Hepatocyte (in vitro differentiated cells): ENCODE results near the gene PPA1.

Experiments
- EZH2 ChIP-seq: fragments of 200-600 bp; sonication (generic); IDR thresholded peaks from 2 replicates; pipeline ENCODE4 v1.6.1; 2016; ENCODE audit warnings: antibody characterized with exemption, mild to moderate bottlenecking, borderline replicate concordance
- TF ChIP-seq, protein P1 (sequence below): fragments of 200-600 bp; sonication (generic); IDR thresholded peaks from 2 replicates; pipeline ENCODE4 v1.5.1; 2016; ENCODE audit warnings: antibody characterized with exemption, mild to moderate bottlenecking; ENCODE audit not compliant: poor library complexity

- TF ChIP-seq, protein P1, sequence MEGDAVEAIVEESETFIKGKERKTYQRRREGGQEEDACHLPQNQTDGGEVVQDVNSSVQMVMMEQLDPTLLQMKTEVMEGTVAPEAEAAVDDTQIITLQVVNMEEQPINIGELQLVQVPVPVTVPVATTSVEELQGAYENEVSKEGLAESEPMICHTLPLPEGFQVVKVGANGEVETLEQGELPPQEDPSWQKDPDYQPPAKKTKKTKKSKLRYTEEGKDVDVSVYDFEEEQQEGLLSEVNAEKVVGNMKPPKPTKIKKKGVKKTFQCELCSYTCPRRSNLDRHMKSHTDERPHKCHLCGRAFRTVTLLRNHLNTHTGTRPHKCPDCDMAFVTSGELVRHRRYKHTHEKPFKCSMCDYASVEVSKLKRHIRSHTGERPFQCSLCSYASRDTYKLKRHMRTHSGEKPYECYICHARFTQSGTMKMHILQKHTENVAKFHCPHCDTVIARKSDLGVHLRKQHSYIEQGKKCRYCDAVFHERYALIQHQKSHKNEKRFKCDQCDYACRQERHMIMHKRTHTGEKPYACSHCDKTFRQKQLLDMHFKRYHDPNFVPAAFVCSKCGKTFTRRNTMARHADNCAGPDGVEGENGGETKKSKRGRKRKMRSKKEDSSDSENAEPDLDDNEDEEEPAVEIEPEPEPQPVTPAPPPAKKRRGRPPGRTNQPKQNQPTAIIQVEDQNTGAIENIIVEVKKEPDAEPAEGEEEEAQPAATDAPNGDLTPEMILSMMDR, result no peak
- no peak for TF ChIP-seq EZH2
Observed at GRCh38 chr10:70260259-70260658, 27.0 kb upstream of the PPA1 start.
